Keratinocyte (primary cell): Measurements from ENCODE around the gene DPF3. TPM values are rescaled to one million over a fixed set of nuclear protein-coding genes. Genes with fewer than 3 reads are reported as not detected.

Source experiments
- DNase-seq: peaks from one replicate; pipeline ENCODE4 v3.0.0-alpha.2; 2011; ENCODE audit warnings: low read depth, missing footprints, low spot score
- FAIRE-seq: peaks from 2 replicates; lab custom pipeline; 2011; peaks lifted over from hg19 to GRCh38; lab: Jason Lieb, UNC
- H2AFZ ChIP-seq: 2 replicates; pipeline ENCODE4 v1.6.0; 2012; ENCODE audit warnings: low read length, control low read depth, inconsistent platforms; ENCODE audit not compliant: control insufficient read depth
- H3K27ac ChIP-seq: 2 replicates; pipeline ENCODE4 v1.5.1; 2011; ENCODE audit warnings: low read length; ENCODE audit not compliant: control insufficient read depth, insufficient read depth
- H3K27me3 ChIP-seq: 3 replicates; pipeline ENCODE4 v1.6.0; 2011; ENCODE audit warnings: low read length; ENCODE audit not compliant: control insufficient read depth, insufficient read depth; ENCODE audit errors: extremely low read depth
- H3K36me3 ChIP-seq, 2 experiments: 2 replicates in 1 of 2; 3 replicates in 1 of 2; pipeline ENCODE4 v1.5.1; 2011; ENCODE audit warnings: low read length in 2 of 2, mild to moderate bottlenecking in 1 of 2; ENCODE audit not compliant: control insufficient read depth in 2 of 2, insufficient read depth in 2 of 2; ENCODE audit errors: extremely low read depth in 1 of 2
- H3K4me1 ChIP-seq: 3 replicates; pipeline ENCODE4 v1.5.1; 2011; ENCODE audit warnings: low read length; ENCODE audit not compliant: control insufficient read depth, insufficient read depth; ENCODE audit errors: extremely low read depth
- H3K4me2 ChIP-seq: 3 replicates; pipeline ENCODE4 v1.6.0; 2011; ENCODE audit warnings: low read depth, low read length; ENCODE audit not compliant: control insufficient read depth, insufficient read depth; ENCODE audit errors: extremely low read depth
- H3K4me3 ChIP-seq, 3 experiments: fragments of 200-600 bp in 1 of 3; sonication (generic) in 1 of 3; 2 replicates in 2 of 3; 3 replicates in 1 of 3; pipeline ENCODE4 v1.5.1; 2011 to 2016; ENCODE audit warnings: low read length in 3 of 3, mild to moderate bottlenecking in 3 of 3, control low read depth in 2 of 3, inconsistent platforms in 1 of 3, low read depth in 1 of 3, mixed read lengths in 1 of 3, mixed run types in 1 of 3, moderate library complexity in 1 of 3; ENCODE audit not compliant: control insufficient read depth in 2 of 3, insufficient read depth in 2 of 3; ENCODE audit errors: extremely low read depth in 1 of 3
- H3K79me2 ChIP-seq: 2 replicates; pipeline ENCODE4 v1.6.0; 2012; ENCODE audit warnings: low read length; ENCODE audit not compliant: control insufficient read depth, insufficient read depth
- H3K9ac ChIP-seq: 3 replicates; pipeline ENCODE4 v1.6.0; 2011; ENCODE audit warnings: low read length; ENCODE audit not compliant: control insufficient read depth, insufficient read depth; ENCODE audit errors: extremely low read depth
- H3K9me1 ChIP-seq: 3 replicates; pipeline ENCODE4 v1.6.0; 2011; ENCODE audit warnings: low read length; ENCODE audit not compliant: control insufficient read depth, insufficient read depth; ENCODE audit errors: extremely low read depth
- H3K9me3 ChIP-seq: 2 replicates; pipeline ENCODE4 v1.5.1; 2012; ENCODE audit warnings: low read depth, low read length; ENCODE audit not compliant: control insufficient read depth
- H4K20me1 ChIP-seq: 3 replicates; pipeline ENCODE4 v1.6.0; 2011; ENCODE audit warnings: low read length; ENCODE audit not compliant: control insufficient read depth, insufficient read depth; ENCODE audit errors: extremely low read depth
- EZH2 ChIP-seq: IDR thresholded peaks from one replicate; pipeline ENCODE4 v1.6.1; 2012; ENCODE audit warnings: inconsistent platforms, mild to moderate bottlenecking, low read length, moderate library complexity
- dilution Hi-C: fragments of 300-500 bp; cut with MboI; formaldehyde crosslinking; loops from one replicate; pipeline ENCODE4 v1.7.0; 2020; ENCODE audit warnings: low sequenced_read_pairs; ENCODE audit not compliant: extremely low pct_ligation_motif_present
- polyA plus RNA-seq, 5 experiments: library from polyadenylated mRNA; depleted of rRNA in 3 of 5; stranded (reverse) in 3 of 5; stranded (forward) in 1 of 5; unstranded in 1 of 5; fragments of >200 nt; gene quantifications; 1 replicate in 1 of 5; 2 replicates in 3 of 5; 3 replicates in 1 of 5; pipeline versions ENCODE4 v1.2.1 to v1.2.3, GENCODE V29; 2011 to 2012; ENCODE audit warnings: missing spikeins in 2 of 5, low read depth in 1 of 5, low replicate concordance in 1 of 5
- TF ChIP-seq, protein P1 (sequence below), 3 experiments: IDR thresholded peaks in 1 of 3; conservative IDR thresholded peaks in 1 of 3; optimal IDR thresholded peaks in 1 of 3; 2 replicates in 2 of 3; 3 replicates in 1 of 3; pipeline versions ENCODE3 to v1.5.1; 2011; ENCODE audit warnings: low read length in 3 of 3, mild to moderate bottlenecking in 3 of 3, moderate library complexity in 2 of 3, control low read depth in 1 of 3, inconsistent platforms in 1 of 3; ENCODE audit not compliant: insufficient read depth in 2 of 3; ENCODE audit errors: extremely low read depth in 1 of 3

Gene DPF3
- polyA plus RNA-seq, 1 donor (not counting 4 experiments of a cell fraction or from before 2014, with no cell fraction given) = 1.1 TPM

DNA sequence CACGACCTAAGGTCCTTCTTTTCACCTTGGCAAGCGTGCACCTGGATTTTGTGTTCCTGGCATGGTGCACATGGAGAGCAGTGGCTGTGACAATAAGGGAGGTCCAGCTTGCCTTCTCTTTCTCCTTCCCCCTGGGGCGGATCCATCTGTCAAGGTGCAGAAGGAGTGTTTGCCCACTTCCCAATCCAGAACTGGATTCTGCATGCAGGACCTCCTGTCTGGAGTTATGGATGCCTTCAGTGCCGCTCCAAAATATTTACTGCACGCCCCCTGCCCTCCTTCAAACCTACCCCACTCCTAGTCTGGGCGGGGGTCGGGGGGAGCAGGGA lies 192.7 kb downstream of the DPF3 start:
- Histone ChIP-seq H3K4me2 (no peak overlapping the region), H3K27me3 (peaks cover 5% of the 10 kb centered on the region), H3K9me1 (no peaks in the 10 kb centered on the region), H3K4me1 (peaks cover 5% of the 10 kb centered on the region), H3K4me3 (no peak overlapping the region), H3K9me3 (no peaks in the 10 kb centered on the region), H3K27ac (no peak overlapping the region), H2AFZ (no peak overlapping the region), H4K20me1 (no peaks in the 10 kb centered on the region), H3K36me3 (no peaks in the 10 kb centered on the region), H3K9ac (no peak overlapping the region), H3K79me2 (no peaks in the 10 kb centered on the region)
- DNase-seq (no peak), FAIRE-seq (no peak)
- TF ChIP-seq EZH2 = no peak
- TF ChIP-seq, protein P1, sequence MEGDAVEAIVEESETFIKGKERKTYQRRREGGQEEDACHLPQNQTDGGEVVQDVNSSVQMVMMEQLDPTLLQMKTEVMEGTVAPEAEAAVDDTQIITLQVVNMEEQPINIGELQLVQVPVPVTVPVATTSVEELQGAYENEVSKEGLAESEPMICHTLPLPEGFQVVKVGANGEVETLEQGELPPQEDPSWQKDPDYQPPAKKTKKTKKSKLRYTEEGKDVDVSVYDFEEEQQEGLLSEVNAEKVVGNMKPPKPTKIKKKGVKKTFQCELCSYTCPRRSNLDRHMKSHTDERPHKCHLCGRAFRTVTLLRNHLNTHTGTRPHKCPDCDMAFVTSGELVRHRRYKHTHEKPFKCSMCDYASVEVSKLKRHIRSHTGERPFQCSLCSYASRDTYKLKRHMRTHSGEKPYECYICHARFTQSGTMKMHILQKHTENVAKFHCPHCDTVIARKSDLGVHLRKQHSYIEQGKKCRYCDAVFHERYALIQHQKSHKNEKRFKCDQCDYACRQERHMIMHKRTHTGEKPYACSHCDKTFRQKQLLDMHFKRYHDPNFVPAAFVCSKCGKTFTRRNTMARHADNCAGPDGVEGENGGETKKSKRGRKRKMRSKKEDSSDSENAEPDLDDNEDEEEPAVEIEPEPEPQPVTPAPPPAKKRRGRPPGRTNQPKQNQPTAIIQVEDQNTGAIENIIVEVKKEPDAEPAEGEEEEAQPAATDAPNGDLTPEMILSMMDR (optimal IDR thresholded peaks at IDR 0.05 in 1 of 3, IDR thresholded peaks at IDR 0.05 in 1 of 3, conservative IDR thresholded peaks at IDR 0.05 in 1 of 3; ENCODE audit: extremely low read depth in 1 of 3, insufficient read depth in 2 of 3, low read length in 3 of 3) = no peak
- dilution Hi-C loops = no loop called here

DNA sequence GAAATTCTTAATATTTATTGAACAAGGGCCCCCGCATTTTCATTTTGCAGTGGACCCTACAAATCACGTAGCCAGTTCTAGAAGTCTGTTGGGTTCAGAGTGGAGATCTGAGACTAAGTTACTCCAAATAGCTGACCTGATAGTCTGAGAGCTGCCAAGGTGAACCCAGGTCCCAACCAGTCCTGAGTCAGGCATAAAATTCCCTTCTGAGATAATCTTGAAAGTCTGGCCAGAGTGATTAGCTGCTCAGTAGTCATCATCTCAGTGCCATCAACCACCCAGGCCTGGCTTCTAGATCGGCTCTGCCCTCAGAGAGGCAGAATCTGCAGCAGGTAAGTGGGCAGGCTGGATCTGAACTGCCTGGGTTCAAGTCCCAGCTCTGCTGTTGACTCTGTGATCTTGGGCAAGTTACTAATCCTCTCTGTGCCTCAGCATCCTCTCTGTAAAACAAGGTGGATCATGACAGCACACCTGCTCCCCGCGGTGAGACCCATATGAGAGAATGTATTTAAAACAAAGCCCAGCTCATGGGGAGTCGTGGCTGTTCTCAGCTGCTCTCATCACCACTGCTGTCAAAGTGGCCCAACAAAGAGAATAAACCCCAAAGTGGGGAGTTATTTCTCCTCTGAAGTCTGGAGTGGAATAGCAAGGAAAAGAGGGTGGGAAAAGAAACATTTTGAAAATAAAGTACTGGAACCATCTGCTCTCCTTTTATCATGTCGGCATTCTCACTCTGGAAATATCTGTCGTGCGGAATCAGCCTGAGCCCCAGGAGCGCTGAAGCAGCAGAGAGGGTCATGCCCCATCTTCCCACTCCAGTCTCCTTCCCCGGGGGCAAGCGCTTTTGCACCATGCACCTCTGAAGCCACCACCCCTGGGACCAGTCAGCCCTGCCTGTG lies 193.3 kb downstream of the DPF3 start:
- Histone ChIP-seq H3K9me3 (no peaks in the 10 kb centered on the region), H4K20me1 (no peaks in the 10 kb centered on the region), H3K36me3 (no peaks in the 10 kb centered on the region), H3K27ac (no peak overlapping the region), H3K4me2 (no peak overlapping the region), H3K9me1 (no peaks in the 10 kb centered on the region), H3K27me3 (peaks cover 5% of the 10 kb centered on the region), H3K4me3 (no peak overlapping the region), H3K4me1 (peaks cover 5% of the 10 kb centered on the region), H3K79me2 (no peaks in the 10 kb centered on the region), H3K9ac (no peak overlapping the region), H2AFZ (no peak overlapping the region)
- TF ChIP-seq EZH2 = no peak
- TF ChIP-seq, protein P1 (optimal IDR thresholded peaks at IDR 0.05 in 1 of 3, IDR thresholded peaks at IDR 0.05 in 1 of 3, conservative IDR thresholded peaks at IDR 0.05 in 1 of 3; ENCODE audit: extremely low read depth in 1 of 3, insufficient read depth in 2 of 3, low read length in 3 of 3) = no peak
- FAIRE-seq (no peak), DNase-seq (no peak)
- dilution Hi-C loops = no loop called here
